ENCODE data around the gene LRATD1. TPM values are rescaled to one million over a fixed set of nuclear protein-coding genes. Genes with fewer than 3 reads are reported as not detected.

Gene LRATD1
- 1 to 10 TPM in 2 of 4 donors, under 1 TPM in 2; 0.48 to 4.4 (median 1.1) TPM for total RNA-seq

GRCh38 chr2:14632133-14632936, at the start of gene LRATD1:
Gene LRATD1 (plus strand): TSS chr2:14632717. CDS start chr2:14633980, 1,263 bp downstream.
- DNase-seq (ENCODE audit: low spot score), result peak; percentile 48
- no peak for TF ChIP-seq CTCF (IDR thresholded peaks at IDR 0.05)

GRCh38 chr2:14583059-14583458, 49.5 kb upstream of the LRATD1 start:
- no peak for TF ChIP-seq CTCF (IDR thresholded peaks at IDR 0.05)
- no peak for ATAC-seq (ENCODE audit: low FRiP score)
- no peak for DNase-seq (ENCODE audit: low spot score)

More at GRCh38 chr2:14632133-14632936, at the start of gene LRATD1:
- peak; percentile 93 for ATAC-seq (ENCODE audit: low FRiP score)

- no peak for ATAC-seq (ENCODE audit: low FRiP score)
- no peak for DNase-seq (ENCODE audit: low spot score)
- no peak for TF ChIP-seq CTCF (IDR thresholded peaks at IDR 0.05)
These were observed 48.7 kb upstream of the LRATD1 start for GRCh38 chr2:14583802-14584201.

GRCh38 chr2:14587119-14587518, 45.4 kb upstream of the LRATD1 start:
- DNase-seq (ENCODE audit: low spot score), result no peak
- no peak for TF ChIP-seq CTCF (IDR thresholded peaks at IDR 0.05)
- ATAC-seq (ENCODE audit: low FRiP score), result no peak

GRCh38 chr2:14601156-14601770, 31.3 kb upstream of the LRATD1 start:
- ATAC-seq (ENCODE audit: low FRiP score) (no peak), DNase-seq (ENCODE audit: low spot score) (no peak)
- no peak for TF ChIP-seq CTCF (IDR thresholded peaks at IDR 0.05)

- DNase-seq (ENCODE audit: low spot score), result no peak
- no peak for ATAC-seq (ENCODE audit: low FRiP score)
- TF ChIP-seq CTCF (IDR thresholded peaks at IDR 0.05), result no peak
These were observed 30.2 kb upstream of the LRATD1 start for GRCh38 chr2:14602309-14602708.
